Activated T-helper 1 cell treated with anti-CD3 and anti-CD28 coated beads, Interleukin-2, amount 50 U/mL, for 16 hours (primary cell): ENCODE results near the gene TCFL5.

Experiments
- DNase-seq, 2 donors: peaks; one replicate each; pipeline ENCODE4 v3.0.0-alpha.2; 2020; ENCODE audit warnings: low read depth in 1 of 2, low spot score in 1 of 2

TCFL5 gene

GRCh38 chr20:62896526-62896925 is 34.9 kb upstream of the TCFL5 start:
- DNase-seq = no peak

GRCh38 chr20:62895539-62895938 is 33.9 kb upstream of the TCFL5 start:
- no peak for DNase-seq

- DNase-seq = no peak
Measured at GRCh38 chr20:62894261-62894660, 32.6 kb upstream of the TCFL5 start.

GRCh38 chr20:62893700-62894099 is 32.1 kb upstream of the TCFL5 start:
- DNase-seq = no peak

GRCh38 chr20:62892348-62893304 is 31.0 kb upstream of the TCFL5 start:
- no peak for DNase-seq

GRCh38 chr20:62891111-62891510 is 29.5 kb upstream of the TCFL5 start:
- DNase-seq = peak in 1 of 2 donors; percentile 15

- no peak for DNase-seq
Measured at GRCh38 chr20:62890444-62890843, 28.8 kb upstream of the TCFL5 start.

- DNase-seq = no peak
Measured at GRCh38 chr20:62889871-62890270, 28.2 kb upstream of the TCFL5 start.

GRCh38 chr20:62889411-62889810 is 27.8 kb upstream of the TCFL5 start:
- no peak for DNase-seq

DNA sequence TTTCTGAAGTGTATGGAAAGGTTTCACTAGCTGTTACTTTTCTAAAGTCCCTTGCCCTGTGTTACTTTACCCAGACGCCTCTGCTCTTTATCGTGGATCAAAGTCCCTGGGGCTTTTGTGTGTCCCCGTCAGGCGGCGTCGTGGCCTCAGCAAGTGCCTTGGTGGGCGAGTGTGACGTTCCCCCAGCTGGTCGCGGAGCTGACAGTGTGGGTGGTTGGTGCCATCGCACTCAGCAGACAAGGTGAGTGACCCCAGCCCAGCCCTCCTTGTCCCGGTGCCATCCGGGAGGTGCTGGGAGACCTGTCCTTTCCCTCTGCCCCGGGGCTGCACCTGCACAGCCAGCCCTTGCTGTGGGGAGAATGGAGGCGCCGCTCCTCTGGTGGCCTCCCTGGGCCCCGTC is 27.3 kb upstream of the TCFL5 start:
- DNase-seq = no peak

GRCh38 chr20:62888406-62888805 is 26.8 kb upstream of the TCFL5 start:
- no peak for DNase-seq

DNA sequence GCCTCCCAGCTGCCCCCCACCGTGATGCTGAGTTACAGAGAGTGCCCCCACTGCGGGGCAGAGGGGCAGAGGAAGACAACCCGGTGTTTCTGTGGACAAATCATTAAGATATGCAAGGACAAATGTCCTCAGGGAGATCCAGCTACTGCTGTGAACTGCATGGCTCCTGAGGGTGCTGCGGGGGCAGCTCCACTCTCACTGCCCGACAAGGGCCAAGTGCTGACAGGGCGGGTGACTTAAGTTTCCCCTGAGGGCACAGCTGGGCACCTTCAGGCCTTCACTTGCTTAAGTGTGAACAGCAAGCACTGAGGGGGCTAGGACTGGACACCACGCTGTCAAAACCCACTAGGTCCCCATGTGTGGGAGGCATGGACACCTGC is 26.2 kb upstream of the TCFL5 start:
- no peak for DNase-seq

DNA sequence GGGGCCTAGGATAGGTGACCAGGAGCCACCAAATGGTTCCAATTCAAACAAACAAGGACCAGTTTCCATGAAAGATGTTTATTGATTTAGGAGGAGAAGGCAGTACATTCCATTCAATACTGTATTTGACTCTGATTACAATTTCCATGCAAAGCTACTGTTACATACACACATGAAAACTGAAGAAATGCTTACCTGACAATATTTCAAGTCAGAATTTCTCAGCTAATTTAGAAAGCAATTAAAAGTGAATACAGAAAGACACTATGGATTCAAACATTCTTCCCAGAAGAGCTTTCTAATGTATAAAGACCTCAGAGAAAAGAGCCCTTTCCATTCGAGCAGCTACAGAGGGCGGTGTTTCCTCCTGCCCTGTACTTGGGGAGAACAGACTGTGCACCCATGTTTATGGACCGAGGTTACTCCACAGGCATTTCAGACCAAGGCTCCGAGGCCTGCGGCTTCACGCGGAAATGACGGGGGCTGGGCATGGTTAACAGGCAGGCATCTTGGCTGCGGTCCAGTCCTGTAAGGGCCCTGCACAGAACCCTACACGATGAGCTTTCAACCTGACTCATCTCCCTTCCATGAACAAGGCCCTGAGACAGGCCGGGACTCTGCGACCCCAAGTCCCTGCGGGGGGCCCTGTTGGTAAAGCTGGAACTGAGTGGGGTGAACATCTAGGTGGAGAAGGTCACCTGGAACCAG is 25.7 kb upstream of the TCFL5 start:
- DNase-seq = no peak

- no peak for DNase-seq
Measured at GRCh38 chr20:62886709-62887058, 25.1 kb upstream of the TCFL5 start.

GRCh38 chr20:62885896-62886708 is 24.5 kb upstream of the TCFL5 start:
- DNase-seq = no peak

DNA sequence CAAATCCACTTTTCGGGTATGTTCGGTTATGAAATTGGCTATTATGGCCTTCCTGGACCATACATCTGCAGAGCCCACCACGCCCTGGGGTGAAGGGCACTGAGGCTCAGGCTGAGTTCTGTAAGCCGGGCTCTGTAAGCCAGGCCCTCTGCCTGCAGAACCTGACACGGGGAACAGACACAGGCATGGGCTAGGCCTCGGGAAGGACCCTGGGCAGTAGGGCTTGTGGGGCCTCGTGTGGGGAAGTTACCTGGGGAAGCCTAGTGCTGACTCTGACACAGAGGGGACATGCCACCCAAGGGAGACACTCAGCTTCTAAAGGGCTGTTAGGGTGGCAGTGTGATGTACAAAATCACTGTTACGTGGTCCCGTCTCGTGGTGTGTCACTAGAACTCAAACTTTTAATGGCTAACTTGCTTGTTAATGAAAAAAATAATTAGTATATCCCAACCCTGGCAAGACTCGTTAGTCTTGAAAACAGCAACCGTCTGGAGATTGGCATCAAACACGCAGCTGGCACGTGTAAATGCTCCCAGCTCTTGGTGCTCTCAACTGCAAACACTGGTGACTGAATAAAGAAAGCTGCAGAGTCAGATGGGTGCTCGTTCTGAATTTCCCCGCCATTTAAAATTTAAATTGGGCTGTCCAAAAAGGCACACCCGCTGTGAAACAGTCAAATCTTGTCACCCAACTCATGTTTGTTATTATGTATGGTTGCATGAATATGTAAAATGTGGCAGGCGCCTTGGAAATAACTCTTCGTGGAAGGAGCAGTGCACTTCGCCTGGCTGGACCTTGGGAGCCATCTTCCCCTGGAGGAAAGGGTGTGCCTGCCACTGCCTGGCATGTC is 23.6 kb upstream of the TCFL5 start:
- DNase-seq = no peak

DNA sequence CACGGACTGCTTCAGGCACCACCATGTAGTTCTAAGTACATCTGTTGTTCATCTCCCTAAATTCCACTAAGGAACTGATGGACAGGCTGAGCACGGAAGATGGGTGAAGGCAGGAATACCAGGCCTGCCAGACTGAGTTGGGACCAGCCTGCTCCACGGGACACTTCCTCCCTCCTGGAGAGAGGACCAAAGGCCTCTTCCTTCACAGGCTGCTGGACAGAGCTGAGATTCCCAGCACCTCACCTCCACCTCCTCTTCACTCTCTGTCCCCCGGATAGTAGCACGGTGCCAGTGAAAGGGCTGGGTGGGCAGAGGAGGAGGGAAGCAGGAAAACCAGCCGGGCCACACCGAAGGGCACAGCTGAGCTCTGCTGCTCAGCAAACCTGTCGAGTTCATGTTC is 22.9 kb upstream of the TCFL5 start:
- no peak for DNase-seq

DNA sequence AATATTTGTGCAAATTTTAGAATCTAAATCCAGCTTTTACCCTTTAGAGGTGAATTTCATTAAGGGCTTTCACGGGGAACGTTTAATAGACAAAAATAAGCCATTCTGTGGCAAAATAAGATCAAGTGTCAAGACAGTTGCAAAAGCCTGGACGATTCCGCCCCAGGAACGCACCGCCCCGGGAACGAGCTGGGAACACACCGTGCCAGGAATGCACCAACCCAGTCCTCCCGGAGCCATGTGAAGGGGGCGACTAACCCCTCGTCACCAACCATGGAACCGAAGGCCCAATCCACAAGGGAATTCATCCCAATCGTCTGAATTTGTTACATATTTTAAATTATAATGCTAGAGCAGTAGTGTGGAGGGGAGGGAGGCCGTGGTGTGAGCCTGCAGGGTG is 20.8 kb upstream of the TCFL5 start:
- DNase-seq = no peak

GRCh38 chr20:62881662-62882395 is 20.2 kb upstream of the TCFL5 start:
- no peak for DNase-seq
